BJ (cell line): ENCODE measurements around the gene NPHP4. TPM values are rescaled to one million over a fixed set of nuclear protein-coding genes. Genes with fewer than 3 reads are reported as not detected.

ENCODE experiments used
- CTCF ChIA-PET: fragments of 350-600 bp; formaldehyde crosslinking; extraction: SDS; loops from one replicate; lab custom pipeline; 2021; ENCODE audit warnings: antibody characterized with exemption, inconsistent platforms; lab: Yijun Ruan, JAX
- POLR2A ChIA-PET: fragments of 300-600 bp; sonication (Branson Sonifier 250); formaldehyde crosslinking; extraction: SDS; loops from one replicate; lab custom pipeline; 2021; ENCODE audit warnings: antibody characterized with exemption; lab: Charles Lee
- DNase-seq: peaks from one replicate; pipeline ENCODE4 v3.0.0-alpha.2; 2011; ENCODE audit warnings: low read depth
- H3K27me3 ChIP-seq: 2 replicates; pipeline ENCODE4 v1.6.0; 2011; ENCODE audit warnings: low read length; ENCODE audit not compliant: control insufficient read depth, insufficient read depth
- H3K36me3 ChIP-seq: 2 replicates; pipeline ENCODE4 v1.5.1; 2011; ENCODE audit warnings: low read length; ENCODE audit not compliant: control insufficient read depth, insufficient read depth
- H3K4me3 ChIP-seq: 2 replicates; pipeline ENCODE4 v1.5.1; 2011; ENCODE audit warnings: low read depth, mild to moderate bottlenecking, control low read depth, low read length
- polyA plus RNA-seq: library from polyadenylated mRNA; depleted of rRNA; stranded (reverse); fragments of >200 nt; gene quantifications from 2 replicates; pipeline ENCODE4 v1.2.3, GENCODE V29; 2011
- TF ChIP-seq, protein P1 (sequence below): IDR thresholded peaks from 2 replicates; pipeline ENCODE4 v1.5.1; 2011; ENCODE audit warnings: low read depth, mild to moderate bottlenecking, control low read depth, inconsistent platforms, low read length, moderate library complexity; ENCODE audit not compliant: insufficient read depth

The NPHP4 gene
- polyA plus RNA-seq, 1 experiment = 4.3 TPM

DNA sequence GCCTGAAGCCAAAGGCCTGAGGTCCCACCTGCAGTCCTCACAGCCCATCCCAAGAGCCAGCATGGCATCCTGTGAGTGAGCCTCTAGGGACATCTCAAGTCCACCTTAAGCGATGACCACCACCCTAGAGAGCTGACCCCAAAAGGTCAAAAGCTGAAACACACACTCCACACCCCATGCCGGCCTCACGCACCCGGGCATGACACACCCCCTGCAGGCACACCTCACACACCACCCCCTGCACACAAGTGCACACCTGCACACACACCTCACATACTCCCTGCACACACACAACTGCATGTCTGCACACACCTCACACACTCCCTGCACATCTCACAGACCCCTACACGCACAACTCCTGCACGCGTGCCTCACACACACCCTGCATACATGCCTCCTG is 118.7 kb downstream of the NPHP4 start:
- Histone ChIP-seq H3K4me3 (no peak overlapping the region), H3K27me3 (no peaks in the 10 kb centered on the region), H3K36me3 (peaks cover 10% of the 10 kb centered on the region)
- CTCF ChIA-PET = no interaction called here
- POLR2A ChIA-PET = no interaction called here
- DNase-seq = no peak
- TF ChIP-seq, protein P1, sequence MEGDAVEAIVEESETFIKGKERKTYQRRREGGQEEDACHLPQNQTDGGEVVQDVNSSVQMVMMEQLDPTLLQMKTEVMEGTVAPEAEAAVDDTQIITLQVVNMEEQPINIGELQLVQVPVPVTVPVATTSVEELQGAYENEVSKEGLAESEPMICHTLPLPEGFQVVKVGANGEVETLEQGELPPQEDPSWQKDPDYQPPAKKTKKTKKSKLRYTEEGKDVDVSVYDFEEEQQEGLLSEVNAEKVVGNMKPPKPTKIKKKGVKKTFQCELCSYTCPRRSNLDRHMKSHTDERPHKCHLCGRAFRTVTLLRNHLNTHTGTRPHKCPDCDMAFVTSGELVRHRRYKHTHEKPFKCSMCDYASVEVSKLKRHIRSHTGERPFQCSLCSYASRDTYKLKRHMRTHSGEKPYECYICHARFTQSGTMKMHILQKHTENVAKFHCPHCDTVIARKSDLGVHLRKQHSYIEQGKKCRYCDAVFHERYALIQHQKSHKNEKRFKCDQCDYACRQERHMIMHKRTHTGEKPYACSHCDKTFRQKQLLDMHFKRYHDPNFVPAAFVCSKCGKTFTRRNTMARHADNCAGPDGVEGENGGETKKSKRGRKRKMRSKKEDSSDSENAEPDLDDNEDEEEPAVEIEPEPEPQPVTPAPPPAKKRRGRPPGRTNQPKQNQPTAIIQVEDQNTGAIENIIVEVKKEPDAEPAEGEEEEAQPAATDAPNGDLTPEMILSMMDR = no peak

DNA sequence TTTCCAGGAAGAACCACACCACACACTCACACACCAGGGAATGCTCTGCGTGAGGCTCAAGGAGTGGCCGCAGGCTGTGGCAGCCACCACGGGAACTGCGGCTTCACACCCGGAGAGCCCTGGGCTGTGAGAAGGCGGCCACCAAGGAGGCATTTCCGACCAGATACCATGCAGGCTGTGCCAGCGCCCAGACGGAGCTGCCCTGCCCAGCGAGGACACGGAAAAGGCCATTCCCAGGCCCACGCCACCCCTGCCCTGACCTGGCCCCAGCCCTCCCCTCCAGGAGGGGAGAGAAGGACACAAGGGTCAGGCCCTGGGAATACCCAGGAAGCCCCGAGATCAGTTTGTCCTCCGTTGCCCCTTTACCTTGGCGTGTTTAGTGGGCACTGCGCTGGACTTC is 119.3 kb downstream of the NPHP4 start:
- Histone ChIP-seq H3K27me3 (no peaks in the 10 kb centered on the region), H3K4me3 (no peak overlapping the region), H3K36me3 (peaks cover 10% of the 10 kb centered on the region)
- ChIA-PET CTCF (no interaction called here), POLR2A (no interaction called here)
- TF ChIP-seq, protein P1 = no peak
- DNase-seq = no peak

DNA sequence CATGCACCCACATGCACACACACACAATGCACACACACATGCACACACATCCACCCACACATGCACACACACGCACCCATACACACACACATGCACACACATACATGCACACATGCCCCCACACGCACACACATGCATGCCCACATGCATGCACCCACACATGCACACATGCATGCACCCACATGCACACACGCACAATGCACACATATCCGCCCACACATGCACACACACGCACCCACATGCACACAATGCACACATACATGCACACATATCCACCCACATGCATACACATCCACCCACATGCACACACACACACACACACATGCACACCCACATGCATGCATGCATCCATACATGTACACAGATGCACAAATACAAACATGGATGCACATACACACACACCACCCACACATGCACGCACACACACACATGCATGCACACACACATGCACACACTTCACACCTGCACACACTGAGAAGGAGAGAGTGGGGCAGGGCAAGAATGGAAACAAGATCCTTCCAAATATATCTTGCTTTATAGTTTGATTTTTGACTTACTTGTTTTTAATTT is 123.2 kb downstream of the NPHP4 start:
- H3K4me3 ChIP-seq = no peak overlapping the region
- peaks cover 7% of the 10 kb centered on the region for H3K36me3 ChIP-seq
- DNase-seq = no peak
- ChIA-PET POLR2A (no interaction called here), CTCF (no interaction called here)
- no peaks in the 10 kb centered on the region for H3K27me3 ChIP-seq
- TF ChIP-seq, protein P1 = no peak

DNA sequence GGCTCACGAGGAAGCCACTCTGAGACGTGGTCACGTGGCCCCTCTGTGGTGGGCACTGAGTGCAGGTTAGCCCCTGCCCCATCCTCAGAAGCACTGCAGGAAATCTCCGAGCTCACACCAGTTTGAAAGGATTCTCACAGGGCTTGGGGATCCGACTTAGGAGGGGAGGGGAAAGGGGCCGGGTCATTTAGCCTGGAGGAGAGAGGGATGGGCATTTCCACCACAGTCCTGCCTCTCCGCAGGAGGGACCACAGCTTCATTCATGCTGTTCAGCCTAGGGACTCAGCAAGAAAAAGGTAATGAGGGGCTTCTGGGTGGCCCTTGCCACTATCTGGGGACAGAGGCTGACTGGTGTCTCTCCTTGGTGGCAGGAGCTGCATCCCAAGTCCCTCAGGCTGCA is 126.5 kb downstream of the NPHP4 start:
- ChIA-PET CTCF (interaction anchor here (0.9 kb wide), 1 partner anchor 9 kb away, joined by 3 read pairs; no protein-coding TSS in a partner anchor), POLR2A (no interaction called here)
- TF ChIP-seq, protein P1 = no peak
- H3K27me3 ChIP-seq = no peaks in the 10 kb centered on the region
- peaks cover 5% of the 10 kb centered on the region for H3K36me3 ChIP-seq
- no peak overlapping the region for H3K4me3 ChIP-seq
- no peak for DNase-seq

DNA sequence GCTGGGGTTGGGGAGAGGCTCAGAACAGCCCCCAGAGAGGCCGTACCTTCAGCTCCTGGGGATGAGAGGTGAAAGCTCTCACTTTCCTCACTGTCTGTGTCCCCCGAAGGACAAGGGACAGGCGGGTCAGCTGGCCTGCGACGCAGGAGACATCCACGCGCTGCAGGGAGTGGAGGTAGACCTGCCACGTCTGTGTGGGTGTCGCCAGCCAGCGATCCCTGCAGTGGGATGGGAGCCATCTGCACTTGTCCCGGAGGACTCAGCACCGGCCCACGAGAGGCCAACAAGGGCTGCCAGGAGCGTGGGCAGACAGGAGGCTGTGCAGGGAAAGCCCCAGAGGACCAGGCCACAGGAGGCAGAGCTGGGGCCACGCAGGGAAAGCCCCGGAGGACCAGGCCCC is 127.2 kb downstream of the NPHP4 start:
- Histone ChIP-seq H3K36me3 (peaks cover 5% of the 10 kb centered on the region), H3K4me3 (no peak overlapping the region), H3K27me3 (no peaks in the 10 kb centered on the region)
- no peak for DNase-seq
- ChIA-PET CTCF (no interaction called here), POLR2A (no interaction called here)
- TF ChIP-seq, protein P1 = no peak
